Calu3 (cell line): ENCODE results near the gene OXGR1. TPM values are rescaled to one million over a fixed set of nuclear protein-coding genes. Genes with fewer than 3 reads are reported as not detected.

Experiments used
- BruUV-seq: library from RNA; stranded (reverse); fragments of 400-500 nt; replicated peaks from 2 replicates; lab custom pipeline; 2021; lab: Mats Ljungman, UMichigan
- CTCF ChIA-PET: fragments of 300-600 bp; sonication (Branson Sonifier 250); formaldehyde crosslinking; loops from one replicate; lab custom pipeline; 2022; ENCODE audit warnings: antibody characterized with exemption; lab: Charles Lee
- DNase-seq: peaks from one replicate; pipeline ENCODE4 v3.0.0; 2022
- H3K27ac Mint-ChIP-seq: one replicate; pipeline ENCODE4 v1.8.0; 2022; ENCODE audit warnings: mixed read lengths; ENCODE audit not compliant: unreplicated experiment
- H3K27me3 Mint-ChIP-seq: one replicate; pipeline ENCODE4 v1.8.0; 2022; ENCODE audit warnings: mixed read lengths; ENCODE audit not compliant: unreplicated experiment
- H3K36me3 Mint-ChIP-seq: one replicate; pipeline ENCODE4 v1.8.0; 2022; ENCODE audit warnings: mild to moderate bottlenecking, moderate library complexity, mixed read lengths; ENCODE audit not compliant: insufficient read depth, unreplicated experiment
- H3K4me1 Mint-ChIP-seq: one replicate; pipeline ENCODE4 v1.8.0; 2022; ENCODE audit warnings: mild to moderate bottlenecking, low read depth, mixed read lengths; ENCODE audit not compliant: unreplicated experiment
- H3K4me3 Mint-ChIP-seq: one replicate; pipeline ENCODE4 v1.8.0; 2022; ENCODE audit warnings: mild to moderate bottlenecking, low read depth, moderate library complexity, mixed read lengths; ENCODE audit not compliant: unreplicated experiment
- H3K9me3 Mint-ChIP-seq: one replicate; pipeline ENCODE4 v1.8.0; 2022; ENCODE audit warnings: low read depth, mixed read lengths; ENCODE audit not compliant: unreplicated experiment
- CTCF ChIP-seq: fragments of 200-600 bp; IDR thresholded peaks from one replicate; pipeline ENCODE4 v1.8.0; 2022; ENCODE audit warnings: antibody characterized with exemption; ENCODE audit not compliant: unreplicated experiment
- intact Hi-C: fragments of 100-400 bp; cut with micrococcal nuclease; formaldehyde crosslinking; loops from one replicate; pipeline ENCODE4 v1.10.0; 2022; ENCODE audit not compliant: unreplicated experiment
- total RNA-seq: library from RNA; stranded (reverse); gene quantifications from 2 replicates; pipeline ENCODE4 v1.2.3, GENCODE V29; 2022

Gene OXGR1
- total RNA-seq, 1 experiment from 2014 or later = 0.40 TPM

GRCh38 chr13:97012251-97013048, 18.2 kb upstream of the OXGR1 start:
- BruUV-seq = no TSS peak
- no peak for TF ChIP-seq CTCF
- H3K27ac Mint-ChIP-seq = no peak overlapping the region
- no peak for DNase-seq
- no peak overlapping the region for H3K4me3 Mint-ChIP-seq
- H3K9me3 Mint-ChIP-seq = peaks cover 2% of the 10 kb centered on the region
- no peaks in the 10 kb centered on the region for H3K27me3 Mint-ChIP-seq
- H3K36me3 Mint-ChIP-seq = no peaks in the 10 kb centered on the region
- intact Hi-C loops = no loop called here
- CTCF ChIA-PET = no interaction called here
- no peaks in the 10 kb centered on the region for H3K4me1 Mint-ChIP-seq

GRCh38 chr13:97011446-97012131, 17.3 kb upstream of the OXGR1 start:
- no peak for TF ChIP-seq CTCF
- Mint-ChIP-seq H3K4me1 (no peaks in the 10 kb centered on the region), H3K36me3 (no peaks in the 10 kb centered on the region), H3K4me3 (no peak overlapping the region), H3K27ac (no peak overlapping the region), H3K9me3 (peaks cover 2% of the 10 kb centered on the region), H3K27me3 (no peaks in the 10 kb centered on the region)
- no peak for DNase-seq
- CTCF ChIA-PET = no interaction called here
- no TSS peak for BruUV-seq
- intact Hi-C loops = no loop called here

- intact Hi-C loops = no loop called here
- H3K27me3 Mint-ChIP-seq = no peaks in the 10 kb centered on the region
- no TSS peak for BruUV-seq
- no peak for DNase-seq
- no peak overlapping the region for H3K4me3 Mint-ChIP-seq
- CTCF ChIA-PET = no interaction called here
- H3K27ac Mint-ChIP-seq = no peak overlapping the region
- no peak for TF ChIP-seq CTCF
- no peaks in the 10 kb centered on the region for H3K9me3 Mint-ChIP-seq
- no peaks in the 10 kb centered on the region for H3K4me1 Mint-ChIP-seq
- no peaks in the 10 kb centered on the region for H3K36me3 Mint-ChIP-seq
These were observed 14.4 kb upstream of the OXGR1 start for GRCh38 chr13:97008643-97009042.

- no peak overlapping the region for H3K4me3 Mint-ChIP-seq
- no peaks in the 10 kb centered on the region for H3K36me3 Mint-ChIP-seq
- no TSS peak for BruUV-seq
- H3K9me3 Mint-ChIP-seq = no peaks in the 10 kb centered on the region
- CTCF ChIA-PET = no interaction called here
- TF ChIP-seq CTCF = no peak
- H3K27ac Mint-ChIP-seq = no peak overlapping the region
- intact Hi-C loops = no loop called here
- no peaks in the 10 kb centered on the region for H3K4me1 Mint-ChIP-seq
- H3K27me3 Mint-ChIP-seq = no peaks in the 10 kb centered on the region
- DNase-seq = no peak
These were observed 11.5 kb upstream of the OXGR1 start for GRCh38 chr13:97005625-97006262.
